K562 (cell line): ENCODE results near the gene PGLYRP1. TPM values are rescaled to one million over a fixed set of nuclear protein-coding genes. Genes with fewer than 3 reads are reported as not detected.
A peak's percentile ranks its signal among the peaks of the same experiment; 100 is the strongest.

Experiments used
- ATAC-seq: fragments of 200-7000 bp; cut with Tn5 transposase; 3 replicates; pipeline ENCODE4 v1.9.1; 2020; ENCODE audit warnings: moderate library complexity
- BruUV-seq: library from RNA; stranded (reverse); fragments of 400-500 nt; replicated peaks from 2 replicates; lab custom pipeline; 2021; lab: Mats Ljungman, UMichigan
- CTCF ChIA-PET: fragments of 300-600 bp; formaldehyde crosslinking; extraction: SDS; loops from one replicate; lab custom pipeline; 2021; ENCODE audit warnings: low intra/inter-chr PET ratio; lab: Yijun Ruan, JAX
- POLR2A ChIA-PET: fragments of 300-600, 350-650 bp; sonication (Branson Sonifier 250); formaldehyde crosslinking; extraction: SDS; loops from one replicate; lab custom pipeline; 2021; ENCODE audit warnings: antibody characterized with exemption, inconsistent platforms; lab: Yijun Ruan, JAX
- DNase-seq, 4 experiments: peaks; one replicate each; pipeline versions ENCODE4 v3.0.0 to v3.0.0-alpha.2; 2011 to 2018; ENCODE audit warnings: low spot score in 3 of 4, mixed read lengths in 3 of 4; ENCODE audit errors: extremely low read depth in 1 of 4
- FAIRE-seq: peaks from 2 replicates; lab custom pipeline; 2011; peaks lifted over from hg19 to GRCh38; lab: Jason Lieb, UNC
- H2AFZ ChIP-seq: 2 replicates; pipeline ENCODE4 v1.6.0; 2011; ENCODE audit warnings: low read depth, low read length, control low read depth, inconsistent platforms
- H3K27ac ChIP-seq: fragments of 200-600 bp; 3 replicates; pipeline ENCODE4 v1.8.0; 2011; ENCODE audit warnings: low read depth, mild to moderate bottlenecking, control low read depth, inconsistent platforms, low read length, moderate library complexity, mixed read lengths; ENCODE audit errors: extremely low read depth
- H3K27me3 ChIP-seq, 2 experiments: fragments of 300-600 bp in 1 of 2; 2 replicates in 1 of 2; 3 replicates in 1 of 2; pipeline versions ENCODE4 v1.6.0 to v1.8.0; 2011; ENCODE audit warnings: inconsistent platforms in 2 of 2, low read length in 2 of 2, mild to moderate bottlenecking in 1 of 2, mixed read lengths in 1 of 2, moderate library complexity in 1 of 2; ENCODE audit not compliant: control insufficient read depth in 2 of 2, insufficient read depth in 2 of 2
- H3K36me3 ChIP-seq: fragments of 300-600 bp; 3 replicates; pipeline ENCODE4 v1.8.0; 2011; ENCODE audit warnings: mild to moderate bottlenecking, low read length, inconsistent platforms; ENCODE audit not compliant: control insufficient read depth, insufficient read depth
- H3K4me1 ChIP-seq, 2 experiments: fragments of 200-600 bp in 1 of 2; replicated peaks in 1 of 2; 2 replicates in 1 of 2; 3 replicates in 1 of 2; pipeline versions ENCODE4 v1.5.1 to v1.8.0; 2011; ENCODE audit warnings: inconsistent platforms in 2 of 2, low read length in 2 of 2, mild to moderate bottlenecking in 1 of 2, mixed read lengths in 1 of 2, moderate library complexity in 1 of 2; ENCODE audit not compliant: control insufficient read depth in 2 of 2, insufficient read depth in 2 of 2
- H3K4me2 ChIP-seq: 2 replicates; pipeline ENCODE4 v1.6.1; 2011; ENCODE audit warnings: low read length, control low read depth, inconsistent platforms, mixed read lengths; ENCODE audit not compliant: insufficient read depth
- H3K4me3 ChIP-seq: fragments of 200-600 bp; sonication (generic), shearing (Covaris generic); 2 replicates; pipeline ENCODE4 v1.5.1; 2016; ENCODE audit warnings: control low read depth, inconsistent platforms
- H3K79me2 ChIP-seq: fragments of 200-600 bp; 3 replicates; pipeline ENCODE4 v1.8.0; 2011; ENCODE audit warnings: low read length, inconsistent platforms; ENCODE audit not compliant: control insufficient read depth, insufficient read depth
- H3K9ac ChIP-seq, 2 experiments: 2 replicates each; pipeline versions ENCODE4 v1.6.0 to v1.6.1; 2011; ENCODE audit warnings: low read depth in 2 of 2, low read length in 2 of 2, control low read depth in 1 of 2, inconsistent platforms in 1 of 2, mild to moderate bottlenecking in 1 of 2, mixed read lengths in 1 of 2; ENCODE audit not compliant: insufficient read depth in 1 of 2
- H3K9me1 ChIP-seq: one replicate; pipeline ENCODE4 v1.6.0; 2011; ENCODE audit warnings: inconsistent platforms, mild to moderate bottlenecking, low read length, moderate library complexity; ENCODE audit not compliant: control insufficient read depth, insufficient read depth
- H3K9me3 ChIP-seq: replicated peaks from 2 replicates; pipeline ENCODE4 v1.5.1; 2011; ENCODE audit warnings: low read depth, low read length, inconsistent platforms; ENCODE audit not compliant: control insufficient read depth, insufficient read depth
- H4K20me1 ChIP-seq: replicated peaks from 2 replicates; pipeline ENCODE4 v1.6.1; 2011; ENCODE audit warnings: low read length, inconsistent platforms, mixed read lengths; ENCODE audit not compliant: control insufficient read depth, insufficient read depth
- CEBPB ChIP-seq: fragments of 450-650 bp; IDR thresholded peaks from 2 replicates; pipeline ENCODE4 v1.6.1; 2016; ENCODE audit warnings: missing genetic modification characterization, missing compliant biosample characterization
- CHD4 ChIP-seq: fragments of 200-600 bp; sonication (generic); IDR thresholded peaks from 3 replicates; pipeline ENCODE4 v1.6.1; 2012; ENCODE audit warnings: low read depth, mild to moderate bottlenecking, mixed read lengths, low read length, inconsistent platforms; ENCODE audit not compliant: insufficient read depth, insufficient replicate concordance, poor library complexity, severe bottlenecking
- HNRNPLL ChIP-seq: fragments of 200-400 bp; formaldehyde crosslinking; IDR thresholded peaks from 2 replicates; pipeline ENCODE4 v1.6.1; 2017; ENCODE audit warnings: low read length, low read depth, mild to moderate bottlenecking; ENCODE audit not compliant: poor library complexity, severe bottlenecking
- JUND ChIP-seq, 2 experiments: IDR thresholded peaks; 2 replicates in 1 of 2; 3 replicates in 1 of 2; pipeline ENCODE4 v1.6.1; 2011; ENCODE audit warnings: borderline replicate concordance in 2 of 2, low read depth in 2 of 2, low read length in 2 of 2, improper control_type of control experiment in 1 of 2, missing biosample characterization in 1 of 2, missing genetic modification characterization in 1 of 2, missing genetic modification reagents in 1 of 2
- MXI1 ChIP-seq: IDR thresholded peaks from 2 replicates; pipeline ENCODE4 v1.6.1; 2011; ENCODE audit warnings: low read depth, mild to moderate bottlenecking, improper control_type of control experiment, low read length
- NBN ChIP-seq: fragments of 450-650 bp; IDR thresholded peaks from 2 replicates; pipeline ENCODE4 v1.6.1; 2016; ENCODE audit warnings: low read depth, mild to moderate bottlenecking
- PHTF2 ChIP-seq: fragments of 250-450 bp; sonication (Bioruptor Pico); IDR thresholded peaks from 2 replicates; pipeline ENCODE4 v1.5.0; 2021; ENCODE audit warnings: mild to moderate bottlenecking
- ZNF318 ChIP-seq, 2 experiments: fragments of 450-650 bp; IDR thresholded peaks; 2 replicates each; pipeline ENCODE4 v1.6.1; 2016; ENCODE audit warnings: mild to moderate bottlenecking in 2 of 2, borderline replicate concordance in 1 of 2, low read depth in 1 of 2, moderate library complexity in 1 of 2
- ZNF830 ChIP-seq: fragments of 250-450 bp; sonication (Bioruptor Pico); IDR thresholded peaks from 2 replicates; pipeline ENCODE4 v1.5.0; 2021; ENCODE audit warnings: mild to moderate bottlenecking
- WGBS: fragments of 100-300 bp; shearing (Covaris generic); methylation state at CpG from one replicate; pipeline ENCODE4 v1.1.6; 2016; ENCODE audit warnings: low coverage, mixed read lengths; ENCODE audit not compliant: insufficient coverage; ENCODE audit errors: missing lambda C conversion rate; 5-methylcytosine and 5-hydroxymethylcytosine counted together
- in situ Hi-C: fragments of 300-500 bp; cut with MboI; formaldehyde crosslinking; loops from 4 replicates; pipeline ENCODE4 v1.15.0; 2018; ENCODE audit warnings: inconsistent platforms, mixed read lengths
- intact Hi-C: fragments of 100-400 bp; cut with micrococcal nuclease; formaldehyde crosslinking; loops from 2 replicates; pipeline ENCODE4 v1.14.2; 2022
- polyA plus RNA-seq, 8 experiments: library from polyadenylated mRNA; depleted of rRNA in 4 of 8; stranded (reverse) in 5 of 8; unstranded in 3 of 8; fragments of >200 nt; fragmentation: Nextera tagmentation in 2 of 8; fragmentation: Illumina TruSeq in 1 of 8; extraction: Ambion mirVana in 2 of 8; extraction: Trizol in 1 of 8; gene quantifications; 2 replicates each; pipeline versions ENCODE4 v1.2.1 to v1.2.3, GENCODE V29; 2011 to 2014; ENCODE audit warnings: inconsistent platforms in 1 of 8, missing spikeins in 1 of 8
- total RNA-seq, 7 experiments: library from RNA; depleted of rRNA in 6 of 7; stranded (reverse); fragments of >200 nt in 6 of 7; fragmentation: Illumina TruSeq in 2 of 7; extraction: Trizol in 2 of 7; gene quantifications; 2 replicates each; pipeline versions ENCODE4 v1.2.1 to v1.2.3, GENCODE V29; 2011 to 2021; ENCODE audit warnings: low replicate concordance in 1 of 7
- TF ChIP-seq, protein P1 (sequence below): fragments of 450-650 bp; conservative IDR thresholded peaks from 2 replicates; pipeline ENCODE4 v1.6.1; 2016; ENCODE audit warnings: missing genetic modification characterization, low read depth, mild to moderate bottlenecking, control low read depth, missing compliant biosample characterization

PGLYRP1 gene
- total and polyA plus RNA-seq, 9 of the 15 experiments (the other 6 are each of a cell fraction or from before 2014, with no cell fraction given), result not detected

DNA sequence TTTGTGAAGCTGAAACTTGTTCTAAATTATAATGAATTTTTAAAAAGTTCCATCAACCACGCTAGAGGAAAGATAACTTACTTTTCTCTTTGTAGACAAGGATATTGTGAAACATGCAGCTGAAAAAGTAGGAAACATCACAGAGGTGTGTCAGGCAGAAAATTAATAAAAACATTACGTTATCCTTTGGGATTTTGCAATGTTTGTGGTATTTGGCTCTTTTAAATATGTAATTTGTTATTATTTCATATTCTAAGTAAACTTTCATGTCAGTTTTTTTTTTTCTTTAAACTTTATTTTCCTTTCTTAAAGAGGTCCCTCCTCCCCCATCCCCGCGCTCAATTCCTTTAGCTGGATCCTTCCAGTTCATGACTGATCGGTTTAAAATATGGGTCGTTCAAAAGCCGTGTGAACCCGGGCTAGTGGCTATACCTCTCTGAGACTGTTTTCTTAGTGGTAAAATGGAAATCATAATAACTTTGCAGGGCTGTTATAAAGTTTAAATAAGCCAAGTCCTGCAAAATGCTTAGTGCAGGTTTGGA, 28.3 kb downstream of the PGLYRP1 start:
- in situ Hi-C loops (no loop called here), intact Hi-C loops (no loop called here)
- H3K4me2 ChIP-seq, result peak overlapping the region; percentile 77
- peak in 1 of 4 experiments; percentile 27 for DNase-seq
- peaks cover 7% of the 10 kb centered on the region; the same call in 2 of the 3 replicates for H3K36me3 ChIP-seq
- H4K20me1 ChIP-seq, result peaks cover 6% of the 10 kb centered on the region; the same call in 1 of the 2 replicates
- H3K79me2 ChIP-seq, result peaks cover 10% of the 10 kb centered on the region; the same call in 2 of the 3 replicates
- H3K4me1 ChIP-seq, result peaks cover 5 to 12% of the 10 kb centered on the region in 2 experiments; a peak in 4 of 5 replicates
- WGBS, result 8% methylated on average over 8 of the region's 8 CpGs
- peak overlapping the region; percentile 26; the same call in 2 of the 3 replicates for H3K27ac ChIP-seq
- no peak for FAIRE-seq
- peak overlapping the region; percentile 61 to 81; a peak in 3 of 4 replicates for H3K9ac ChIP-seq
- no peaks in the 10 kb centered on the region for H3K9me1 ChIP-seq
- peak overlapping the region; percentile 85 for H2AFZ ChIP-seq
- ATAC-seq, result peak; percentile 11
- H3K4me3 ChIP-seq, result peak overlapping the region; percentile 45
- no peaks in the 10 kb centered on the region for H3K9me3 ChIP-seq
- H3K27me3 ChIP-seq, result peaks cover 6 to 7% of the 10 kb centered on the region in 2 experiments; a peak in 4 of 5 replicates
- TSS peak; percentile 85 for BruUV-seq
- ChIA-PET CTCF (no interaction called here), POLR2A (interaction anchor here (0.6 to 1.9 kb wide), 15 partner anchors 11 to 435 kb away, joined by 3 to 8 read pairs (median 4); partner anchors contain the start of gene PGLYRP1)
- no peak for TF ChIP-seq PHTF2 (CRISPR knock-in tag)
- TF ChIP-seq CHD4, result peak; percentile 44
- TF ChIP-seq, protein P1, sequence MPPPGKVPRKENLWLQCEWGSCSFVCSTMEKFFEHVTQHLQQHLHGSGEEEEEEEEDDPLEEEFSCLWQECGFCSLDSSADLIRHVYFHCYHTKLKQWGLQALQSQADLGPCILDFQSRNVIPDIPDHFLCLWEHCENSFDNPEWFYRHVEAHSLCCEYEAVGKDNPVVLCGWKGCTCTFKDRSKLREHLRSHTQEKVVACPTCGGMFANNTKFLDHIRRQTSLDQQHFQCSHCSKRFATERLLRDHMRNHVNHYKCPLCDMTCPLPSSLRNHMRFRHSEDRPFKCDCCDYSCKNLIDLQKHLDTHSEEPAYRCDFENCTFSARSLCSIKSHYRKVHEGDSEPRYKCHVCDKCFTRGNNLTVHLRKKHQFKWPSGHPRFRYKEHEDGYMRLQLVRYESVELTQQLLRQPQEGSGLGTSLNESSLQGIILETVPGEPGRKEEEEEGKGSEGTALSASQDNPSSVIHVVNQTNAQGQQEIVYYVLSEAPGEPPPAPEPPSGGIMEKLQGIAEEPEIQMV (tag), result 0 out of 2 replicates have a peak, but pooled peaks have one; percentile 30
- TF ChIP-seq NBN, result peak; percentile 27; the same call in 1 of the 2 replicates
- TF ChIP-seq ZNF318 (IDR thresholded peaks at IDR 0.05; ENCODE audit: borderline replicate concordance in 1 of 2, low read depth in 1 of 2), result no peak
- no peak for TF ChIP-seq MXI1
- TF ChIP-seq HNRNPLL, result no peak
- no peak for TF ChIP-seq JUND (IDR thresholded peaks at IDR 0.05; ENCODE audit: borderline replicate concordance, low read depth, low read length)
- TF ChIP-seq JUND (tag; IDR thresholded peaks at IDR 0.05; ENCODE audit: borderline replicate concordance, low read depth, low read length), result no peak
- TF ChIP-seq ZNF830, result no peak
- peak; percentile 73 for TF ChIP-seq CEBPB (tag)
